Measurements from ENCODE around the gene CAMK2N2.

Gene CAMK2N2

GRCh38 chr3:184261854-184262763 is 756 bp upstream of the CAMK2N2 start:
- no peak for TF ChIP-seq JUND (IDR thresholded peaks at IDR 0.05; ENCODE audit: low read depth)
- peak in 1 of 2 experiments; percentile 46 for DNase-seq (ENCODE audit: low read depth in 1 of 2, low spot score in 1 of 2)
- in situ Hi-C loops (cut with HindIII; ENCODE audit: low pct_unique_long_range_greater_than_20kb, low sequenced_read_pairs) = no loop called here

- in situ Hi-C loops (cut with HindIII; ENCODE audit: low pct_unique_long_range_greater_than_20kb, low sequenced_read_pairs) = no loop called here
- DNase-seq (ENCODE audit: low read depth in 1 of 2, low spot score in 1 of 2) = peak in 1 of 2 experiments; percentile 77
- TF ChIP-seq JUND (IDR thresholded peaks at IDR 0.05; ENCODE audit: low read depth) = no peak
Measured at GRCh38 chr3:184260724-184261269, 556 bp downstream of the CAMK2N2 start.

GRCh38 chr3:184259878-184260723 is 1.3 kb downstream of the CAMK2N2 start:
- peak; percentile 70 to 94 for DNase-seq (ENCODE audit: low read depth in 1 of 2, low spot score in 1 of 2)
- in situ Hi-C loops (cut with HindIII; ENCODE audit: low pct_unique_long_range_greater_than_20kb, low sequenced_read_pairs) = no loop called here
- no peak for TF ChIP-seq JUND (IDR thresholded peaks at IDR 0.05; ENCODE audit: low read depth)

GRCh38 chr3:184259396-184259877 is 1.9 kb downstream of the CAMK2N2 start:
- no peak for DNase-seq (ENCODE audit: low read depth in 1 of 2, low spot score in 1 of 2)
- in situ Hi-C loops (cut with HindIII; ENCODE audit: low pct_unique_long_range_greater_than_20kb, low sequenced_read_pairs) = no loop called here
- no peak for TF ChIP-seq JUND (IDR thresholded peaks at IDR 0.05; ENCODE audit: low read depth)

GRCh38 chr3:184258926-184259325 is 2.4 kb downstream of the CAMK2N2 start:
- no peak for TF ChIP-seq JUND (IDR thresholded peaks at IDR 0.05; ENCODE audit: low read depth)
- DNase-seq (ENCODE audit: low read depth in 1 of 2, low spot score in 1 of 2) = no peak
- in situ Hi-C loops (cut with HindIII; ENCODE audit: low pct_unique_long_range_greater_than_20kb, low sequenced_read_pairs) = no loop called here

GRCh38 chr3:184257083-184257915 is 4.1 kb downstream of the CAMK2N2 start:
- in situ Hi-C loops (cut with HindIII; ENCODE audit: low pct_unique_long_range_greater_than_20kb, low sequenced_read_pairs) = no loop called here
- no peak for TF ChIP-seq JUND (IDR thresholded peaks at IDR 0.05; ENCODE audit: low read depth)

GRCh38 chr3:184255291-184256039 is 5.9 kb downstream of the CAMK2N2 start:
- no peak for TF ChIP-seq JUND (IDR thresholded peaks at IDR 0.05; ENCODE audit: low read depth)
- no peak for DNase-seq (ENCODE audit: low read depth in 1 of 2, low spot score in 1 of 2)
- in situ Hi-C loops (cut with HindIII; ENCODE audit: low pct_unique_long_range_greater_than_20kb, low sequenced_read_pairs) = no loop called here

More at GRCh38 chr3:184257083-184257915, 4.1 kb downstream of the CAMK2N2 start:
- no peak for DNase-seq (ENCODE audit: low read depth in 1 of 2, low spot score in 1 of 2)

- peak; percentile 98 to 99 for DNase-seq (ENCODE audit: low read depth in 1 of 2, low spot score in 1 of 2)
- TF ChIP-seq JUND (IDR thresholded peaks at IDR 0.05; ENCODE audit: low read depth) = no peak
- in situ Hi-C loops (cut with HindIII; ENCODE audit: low pct_unique_long_range_greater_than_20kb, low sequenced_read_pairs) = no loop called here
Measured at GRCh38 chr3:184250167-184250828, 11.1 kb downstream of the CAMK2N2 start.

GRCh38 chr3:184249412-184250166 is 11.8 kb downstream of the CAMK2N2 start, which contains the start of gene EEF1AKMT4:
EEF1AKMT4 (plus strand) TSS chr3:184249672; CDS start chr3:184249695, 23 bp downstream.
- in situ Hi-C loops (cut with HindIII; ENCODE audit: low pct_unique_long_range_greater_than_20kb, low sequenced_read_pairs) = no loop called here
- TF ChIP-seq JUND (IDR thresholded peaks at IDR 0.05; ENCODE audit: low read depth) = no peak
- peak; percentile 99 to 100 for DNase-seq (ENCODE audit: low read depth in 1 of 2, low spot score in 1 of 2)
